NAMALWA (cell line): Measurements from ENCODE around the gene ANKRD63.
A peak's percentile ranks its signal among the peaks of the same experiment; 100 is the strongest.

Source experiments
- DNase-seq: peaks from one replicate; pipeline ENCODE4 v3.0.0-alpha.2; 2015; ENCODE audit warnings: low spot score

ANKRD63 gene, protein sequence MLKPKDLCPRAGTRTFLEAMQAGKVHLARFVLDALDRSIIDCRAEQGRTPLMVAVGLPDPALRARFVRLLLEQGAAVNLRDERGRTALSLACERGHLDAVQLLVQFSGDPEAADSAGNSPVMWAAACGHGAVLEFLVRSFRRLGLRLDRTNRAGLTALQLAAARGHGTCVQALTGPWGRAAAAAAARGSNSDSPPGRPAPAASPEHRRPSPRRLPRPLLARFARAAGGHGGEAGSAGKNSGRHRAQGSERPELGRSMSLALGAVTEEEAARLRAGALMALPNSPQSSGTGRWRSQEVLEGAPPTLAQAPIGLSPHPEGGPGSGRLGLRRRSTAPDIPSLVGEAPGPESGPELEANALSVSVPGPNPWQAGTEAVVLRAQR

DNA sequence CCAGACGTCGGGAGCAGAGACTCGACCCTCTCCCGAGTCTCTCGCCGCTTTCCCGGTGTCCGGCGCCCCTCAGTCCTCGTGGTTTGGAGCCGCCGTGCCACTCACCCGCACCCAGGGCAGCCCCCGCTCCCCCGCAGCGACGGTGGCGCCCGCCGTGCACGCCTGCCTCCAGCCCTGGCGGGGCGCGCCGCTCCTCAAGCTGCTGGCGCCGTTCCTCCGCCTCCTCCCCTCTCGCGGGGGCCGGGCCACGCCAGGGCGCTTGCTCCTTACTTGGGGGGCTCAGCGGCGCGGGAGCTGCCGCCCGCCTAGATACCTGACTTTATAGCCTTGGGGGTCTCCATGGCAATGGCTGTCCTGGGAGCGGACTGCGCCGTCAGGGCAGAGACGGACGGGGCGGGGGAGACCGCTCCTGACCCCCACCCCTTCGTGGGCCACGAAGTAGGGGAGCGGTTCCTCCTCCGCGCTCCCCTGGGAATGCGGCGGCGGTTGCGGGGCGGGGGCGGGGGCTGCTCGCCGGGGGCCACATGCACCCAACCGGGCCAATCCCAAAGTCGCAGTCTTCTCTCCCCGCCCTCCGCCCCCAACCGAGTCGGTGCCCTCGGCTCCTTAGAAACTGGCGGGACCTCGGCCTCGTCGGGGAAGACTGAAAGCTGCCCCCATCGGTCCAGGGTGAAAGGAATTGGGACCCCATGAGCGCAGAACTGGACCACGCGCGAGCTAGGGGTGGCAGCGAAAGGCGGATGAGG, at the start of gene ANKRD63:
Gene ANKRD63 (minus strand): TSS at position 196 of the 746 bp plus-strand sequence. CDS start 478 bp downstream, outside the sequence.
- DNase-seq = no peak

- no peak for DNase-seq
Measured at GRCh38 chr15:40332113-40332781, 49.4 kb upstream of the ANKRD63 start.

DNA sequence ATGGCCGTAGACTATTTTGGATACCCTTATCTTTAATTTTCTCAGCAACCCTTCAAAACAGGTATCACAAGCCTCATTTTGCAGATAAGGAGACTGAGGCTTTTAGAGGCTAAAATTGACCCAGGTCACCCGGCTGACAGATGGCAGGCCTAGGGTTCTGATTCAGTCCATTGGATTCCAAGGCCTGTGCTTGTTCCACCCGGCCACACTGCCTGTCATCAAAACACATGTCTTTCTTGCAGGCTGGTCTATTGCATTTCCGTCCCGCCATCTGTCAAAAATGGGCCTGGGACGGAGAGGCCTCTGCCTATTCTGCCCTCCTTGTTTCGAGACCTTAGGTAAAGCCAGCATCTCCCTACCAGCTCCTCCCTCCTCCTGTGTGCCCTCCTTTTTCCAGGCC, 48.8 kb upstream of the ANKRD63 start:
- DNase-seq = no peak

DNA sequence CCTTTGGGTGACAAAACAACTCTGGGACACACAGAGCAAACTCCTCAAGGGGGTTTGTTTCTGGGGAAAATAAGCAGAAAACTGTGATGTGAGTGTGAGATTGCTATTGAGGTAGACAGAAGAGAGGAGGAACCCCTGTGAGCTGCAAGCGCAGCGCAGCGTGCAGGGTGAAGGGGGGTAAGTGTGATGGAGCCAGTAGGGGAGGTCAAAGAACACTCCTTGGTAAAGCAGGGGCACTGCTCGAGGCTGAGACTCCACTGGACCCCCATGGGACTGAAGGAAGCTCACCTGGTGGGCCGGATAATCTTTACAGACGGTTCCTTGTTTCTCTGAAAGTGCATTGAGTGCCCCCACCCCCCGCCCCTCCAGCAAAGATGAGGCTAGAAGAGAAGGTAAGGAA, 48.2 kb upstream of the ANKRD63 start:
- no peak for DNase-seq

- no peak for DNase-seq
Measured at GRCh38 chr15:40330368-40330836, 47.5 kb upstream of the ANKRD63 start.

DNA sequence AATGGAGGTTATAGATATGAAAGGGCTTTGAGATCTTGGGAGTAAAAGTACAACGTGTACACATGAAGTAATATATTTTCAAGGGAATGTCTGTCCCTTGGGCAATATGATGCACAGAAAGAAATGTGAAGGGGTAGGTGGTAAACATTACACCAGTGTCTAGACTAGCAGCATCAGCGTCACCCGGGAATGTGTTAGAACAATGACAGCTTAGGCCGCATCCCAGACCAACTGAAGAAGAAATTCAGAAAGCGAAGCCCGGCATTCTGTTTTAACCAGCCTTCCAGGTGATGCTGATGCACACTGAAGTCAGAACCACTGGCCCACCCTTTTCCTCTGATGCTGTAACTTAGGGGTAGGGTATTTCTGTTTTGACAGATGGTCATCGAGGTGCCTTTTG, 46.9 kb upstream of the ANKRD63 start:
- no peak for DNase-seq

DNA sequence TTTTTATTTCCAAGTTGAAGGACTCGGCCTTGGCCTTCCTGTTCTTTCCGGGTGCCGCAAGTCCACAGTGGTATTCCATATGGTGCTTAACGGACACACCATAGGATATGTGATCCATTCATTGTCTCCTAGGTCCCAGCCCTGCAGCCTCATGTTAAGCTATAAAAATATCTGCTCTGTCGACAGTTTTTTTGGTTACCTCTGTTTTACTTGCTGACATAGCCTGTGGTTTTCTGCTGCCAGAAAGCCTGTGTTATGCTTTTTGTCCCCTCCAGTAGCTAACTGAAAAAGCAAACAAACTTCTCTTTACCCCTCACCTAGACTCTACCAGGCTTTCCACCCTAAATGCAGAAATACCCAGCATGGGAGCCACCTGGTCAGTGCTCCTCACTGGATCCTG, 45.9 kb upstream of the ANKRD63 start:
- no peak for DNase-seq

DNA sequence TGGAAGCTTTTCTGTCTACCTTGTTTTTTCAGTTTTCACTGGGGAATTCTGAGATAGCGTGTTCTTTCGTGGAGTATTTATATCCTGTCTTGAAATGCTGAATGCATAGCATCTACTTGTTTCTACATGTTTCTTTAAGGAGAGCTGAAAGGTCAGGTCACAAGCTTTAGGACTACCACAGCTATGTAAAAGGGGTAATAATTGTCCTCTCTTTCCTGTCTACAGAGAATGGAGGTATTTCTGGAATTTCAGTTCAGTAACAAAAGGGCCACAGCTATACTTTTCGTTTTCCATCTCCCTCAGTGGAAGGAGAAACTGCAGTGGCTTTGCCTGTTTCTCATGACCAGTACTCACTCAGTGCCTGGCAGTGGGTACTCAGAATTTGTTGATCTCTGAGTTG, 45.3 kb upstream of the ANKRD63 start:
- DNase-seq = no peak

DNA sequence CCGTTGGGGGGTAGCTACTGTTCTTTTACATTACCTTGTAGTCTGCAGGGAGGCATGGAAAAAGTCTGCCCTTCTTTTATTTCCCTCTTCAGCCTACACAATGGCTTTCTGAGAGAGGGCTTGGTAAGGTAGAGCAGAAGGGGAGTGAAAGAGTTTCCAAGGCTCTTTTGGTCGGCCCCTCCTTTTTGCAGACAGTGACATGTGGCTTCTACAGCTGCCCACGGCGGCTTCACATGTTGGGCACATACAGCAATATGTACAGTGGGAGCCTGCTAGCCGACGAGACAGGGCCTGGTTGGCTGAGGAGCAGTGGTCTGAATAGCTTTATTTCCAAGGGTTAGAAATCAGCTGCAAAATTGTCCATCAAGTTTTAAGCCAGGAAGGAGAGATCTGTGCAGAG, 44.6 kb upstream of the ANKRD63 start:
- DNase-seq = no peak

DNA sequence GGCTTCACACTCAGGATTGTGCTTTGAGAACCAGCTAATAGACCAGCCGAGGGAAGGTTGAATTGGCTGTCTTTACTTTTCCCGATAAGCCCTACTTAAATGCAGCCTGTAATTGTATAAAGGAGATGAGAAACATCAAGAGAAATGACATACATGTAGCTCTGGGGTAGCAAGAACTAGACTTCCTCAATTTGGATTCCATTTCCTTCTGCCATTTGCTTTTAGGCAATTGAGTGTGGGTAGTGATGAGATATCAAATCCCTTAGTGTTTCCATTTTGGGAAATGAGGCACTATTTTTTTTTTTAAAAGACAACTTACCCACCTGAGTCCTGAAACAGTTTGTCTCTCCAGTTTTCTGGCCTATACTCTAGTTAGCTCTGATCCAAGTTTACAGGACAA, 42.8 kb upstream of the ANKRD63 start:
- no peak for DNase-seq

DNA sequence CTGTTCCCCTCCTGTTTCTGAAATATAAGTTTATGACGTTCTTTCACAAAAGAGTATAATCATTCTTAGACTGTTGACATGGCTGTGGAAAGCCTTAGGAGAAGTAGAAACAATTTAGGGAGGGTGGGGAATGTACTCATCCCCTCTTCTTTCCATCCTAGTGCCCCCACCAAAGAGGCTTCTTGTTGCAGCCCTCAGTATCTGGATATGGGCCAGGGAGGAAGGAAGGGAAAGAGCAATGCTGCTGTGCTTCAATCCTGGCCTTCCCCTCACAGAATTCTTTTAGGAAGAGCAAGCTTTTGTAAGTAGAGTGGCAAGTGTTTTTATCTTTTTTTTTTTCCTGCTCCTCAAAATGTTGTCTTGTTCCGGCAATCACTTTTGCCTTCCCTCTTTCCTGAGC, 42.3 kb upstream of the ANKRD63 start:
- DNase-seq = no peak

- no peak for DNase-seq
Measured at GRCh38 chr15:40323953-40324937, 41.4 kb upstream of the ANKRD63 start.

- peak; percentile 96 for DNase-seq
Measured at GRCh38 chr15:40323239-40323952, 40.5 kb upstream of the ANKRD63 start, which contains the start of gene INAFM2. Gene INAFM2, plus strand, starts transcription at chr15:40323692. Its CDS starts 364 bp downstream, at chr15:40324056.

DNA sequence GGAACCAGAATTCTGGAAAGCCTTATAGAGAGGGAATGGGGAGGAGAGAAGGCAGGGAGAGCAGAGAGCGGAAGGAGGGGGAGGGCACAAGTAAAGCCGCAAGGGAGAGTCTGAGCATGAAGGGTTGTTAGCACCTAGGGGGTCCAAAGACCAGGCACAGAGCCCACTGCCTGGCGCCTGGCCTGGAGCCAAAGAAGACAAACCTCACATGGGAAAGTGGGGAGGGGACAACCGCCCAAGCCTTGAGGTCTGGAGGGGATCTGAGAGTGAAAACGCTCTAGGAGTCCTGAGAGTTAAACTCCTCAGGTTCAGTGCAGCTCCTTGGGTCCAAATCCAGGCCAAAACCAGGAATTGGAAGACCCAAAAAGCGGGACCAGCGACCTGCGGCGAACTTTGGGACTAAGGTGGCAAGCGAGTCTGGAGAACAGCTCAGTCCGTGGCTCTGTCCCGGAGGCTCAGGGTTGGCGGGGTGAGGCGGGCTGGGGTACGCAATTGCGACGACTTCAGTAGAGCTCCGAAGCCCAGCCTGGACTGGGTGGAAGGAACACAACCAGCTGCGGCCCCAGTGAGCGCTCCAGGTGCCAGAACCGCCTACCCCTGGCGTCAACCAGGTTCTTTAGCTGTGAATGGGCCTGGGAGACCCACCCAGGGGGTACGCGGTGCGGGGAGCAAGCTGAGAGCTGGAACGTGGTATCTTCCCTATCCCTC, 39.8 kb upstream of the ANKRD63 start:
- no peak for DNase-seq

DNA sequence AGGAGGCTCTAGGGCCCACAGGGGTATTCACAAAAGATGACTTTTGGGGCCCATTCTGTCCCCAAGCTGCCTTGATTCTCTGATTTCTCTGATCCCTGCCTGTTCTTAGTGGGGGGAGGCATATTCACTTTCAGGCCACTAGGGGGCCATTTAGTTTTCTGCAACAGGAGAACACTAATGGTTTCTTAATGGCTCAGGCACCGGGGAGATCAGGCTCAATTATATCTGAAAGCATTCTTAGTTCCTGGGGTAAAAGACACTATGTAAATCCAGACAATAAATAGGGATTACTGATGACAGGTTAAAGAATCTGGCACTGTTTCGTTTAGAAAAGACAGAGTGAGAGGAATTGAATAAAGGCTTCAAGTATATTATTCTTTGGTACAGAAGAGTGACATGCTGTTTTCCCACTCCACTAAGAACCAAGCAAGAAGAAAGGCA, 38.1 kb upstream of the ANKRD63 start:
- DNase-seq = peak; percentile 87

DNA sequence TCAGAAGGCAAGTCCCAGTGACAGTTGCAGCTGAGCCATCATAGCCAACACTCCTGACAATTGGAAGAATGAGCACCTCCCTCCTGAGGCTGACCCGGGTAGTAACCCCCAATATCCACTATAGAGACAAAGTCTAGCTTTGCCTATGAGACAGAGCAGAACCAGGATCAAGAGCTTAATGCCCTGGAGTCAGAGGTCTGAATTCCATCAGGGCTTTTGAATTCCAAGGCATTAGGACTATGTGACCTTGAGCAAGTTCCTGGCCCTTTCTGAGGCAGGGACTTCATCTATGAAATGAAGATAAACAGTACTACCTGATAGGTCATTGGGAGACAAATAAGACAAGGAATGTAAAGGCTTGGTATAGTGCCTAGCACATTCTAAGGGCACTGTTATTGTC, 37.5 kb upstream of the ANKRD63 start:
- no peak for DNase-seq

- no peak for DNase-seq
Measured at GRCh38 chr15:40317580-40317979, 34.7 kb upstream of the ANKRD63 start.

DNA sequence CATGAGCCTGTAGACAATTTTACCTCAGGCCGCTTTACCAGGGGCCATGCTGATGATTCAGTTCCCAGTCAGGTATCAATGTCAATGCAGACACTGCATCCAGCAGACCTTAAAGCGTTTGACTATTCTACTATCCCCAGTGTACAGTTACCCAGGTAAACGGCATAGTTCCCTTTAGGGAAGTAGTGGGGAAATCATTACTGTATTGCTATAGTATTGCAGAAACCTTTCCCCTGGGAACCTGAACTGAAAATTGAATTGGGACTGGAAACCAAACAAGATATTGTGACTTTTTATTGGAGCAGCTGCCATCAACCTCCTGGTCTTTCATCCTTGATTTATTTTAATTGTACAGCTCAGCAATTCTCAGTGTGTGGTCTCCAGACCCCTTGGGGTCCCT, 34.1 kb upstream of the ANKRD63 start:
- DNase-seq = no peak

- DNase-seq = no peak
Measured at GRCh38 chr15:40314723-40315276, 31.9 kb upstream of the ANKRD63 start.
